WTC11 (cell line): ENCODE data around the gene PLD1.

Experiments used
- CREM ChIP-seq: sonication (generic); formaldehyde crosslinking; IDR thresholded peaks from 2 replicates; pipeline ENCODE4 v1.8.1; 2022; ENCODE audit warnings: mild to moderate bottlenecking, missing genetic modification reagents, moderate library complexity
- SP1 ChIP-seq: sonication (generic); formaldehyde crosslinking; conservative IDR thresholded peaks from 2 replicates; pipeline ENCODE4 v1.8.1; 2022; ENCODE audit warnings: missing genetic modification reagents
- TF ChIP-seq, protein P1 (sequence below): fragments of 200-600 bp; IDR thresholded peaks from 2 replicates; pipeline ENCODE4 v1.8.0; 2022; ENCODE audit warnings: antibody characterized with exemption
- TF ChIP-seq, protein P2 (sequence below): sonication (generic); formaldehyde crosslinking; IDR thresholded peaks from 2 replicates; pipeline ENCODE4 v1.8.1; 2023; ENCODE audit warnings: mild to moderate bottlenecking, missing genetic modification reagents, moderate library complexity

GRCh38 chr3:171765511-171765887 is 44.8 kb downstream of the PLD1 start:
- TF ChIP-seq, protein P1, sequence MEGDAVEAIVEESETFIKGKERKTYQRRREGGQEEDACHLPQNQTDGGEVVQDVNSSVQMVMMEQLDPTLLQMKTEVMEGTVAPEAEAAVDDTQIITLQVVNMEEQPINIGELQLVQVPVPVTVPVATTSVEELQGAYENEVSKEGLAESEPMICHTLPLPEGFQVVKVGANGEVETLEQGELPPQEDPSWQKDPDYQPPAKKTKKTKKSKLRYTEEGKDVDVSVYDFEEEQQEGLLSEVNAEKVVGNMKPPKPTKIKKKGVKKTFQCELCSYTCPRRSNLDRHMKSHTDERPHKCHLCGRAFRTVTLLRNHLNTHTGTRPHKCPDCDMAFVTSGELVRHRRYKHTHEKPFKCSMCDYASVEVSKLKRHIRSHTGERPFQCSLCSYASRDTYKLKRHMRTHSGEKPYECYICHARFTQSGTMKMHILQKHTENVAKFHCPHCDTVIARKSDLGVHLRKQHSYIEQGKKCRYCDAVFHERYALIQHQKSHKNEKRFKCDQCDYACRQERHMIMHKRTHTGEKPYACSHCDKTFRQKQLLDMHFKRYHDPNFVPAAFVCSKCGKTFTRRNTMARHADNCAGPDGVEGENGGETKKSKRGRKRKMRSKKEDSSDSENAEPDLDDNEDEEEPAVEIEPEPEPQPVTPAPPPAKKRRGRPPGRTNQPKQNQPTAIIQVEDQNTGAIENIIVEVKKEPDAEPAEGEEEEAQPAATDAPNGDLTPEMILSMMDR = no peak
- TF ChIP-seq, protein P2, sequence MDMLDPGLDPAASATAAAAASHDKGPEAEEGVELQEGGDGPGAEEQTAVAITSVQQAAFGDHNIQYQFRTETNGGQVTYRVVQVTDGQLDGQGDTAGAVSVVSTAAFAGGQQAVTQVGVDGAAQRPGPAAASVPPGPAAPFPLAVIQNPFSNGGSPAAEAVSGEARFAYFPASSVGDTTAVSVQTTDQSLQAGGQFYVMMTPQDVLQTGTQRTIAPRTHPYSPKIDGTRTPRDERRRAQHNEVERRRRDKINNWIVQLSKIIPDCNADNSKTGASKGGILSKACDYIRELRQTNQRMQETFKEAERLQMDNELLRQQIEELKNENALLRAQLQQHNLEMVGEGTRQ (CRISPR knock-in tag) = no peak
- TF ChIP-seq CREM (CRISPR knock-in tag) (no peak), SP1 (CRISPR knock-in tag) (no peak)
